ENCODE data around the gene CADPS2. TPM values are rescaled to one million over a fixed set of nuclear protein-coding genes. Genes with fewer than 3 reads are reported as not detected.

The CADPS2 gene
- total and polyA plus RNA-seq, 2 of the 8 experiments (the other 6 are each of a cell fraction or from before 2014, with no cell fraction given), result 8.9 to 22.3 TPM

- Histone ChIP-seq H3K56ac (replicated peaks; ENCODE audit: insufficient read length, low read depth, low read length) (no peak overlapping the region), H2BK5ac (ENCODE audit: low read depth, low read length) (peak overlapping the region; percentile 71; the same call in 1 of the 2 replicates), H3K36me3 (ENCODE audit: control insufficient read depth in 2 of 4, insufficient read depth in 4 of 4, low read length in 3 of 4) (peaks cover 0 to 24% (median 2%) of the 10 kb centered on the region in 4 experiments; a peak in 2 of 8 replicates), H3K27ac (ENCODE audit: low read depth, low read length) (no peak overlapping the region), H2BK15ac (ENCODE audit: low read length) (peak overlapping the region; percentile 48; the same call in 1 of the 2 replicates), H3K79me2 (ENCODE audit: control insufficient read depth in 1 of 2, insufficient read depth in 2 of 2, low read length in 2 of 2) (no peaks in the 10 kb centered on the region), H3K4ac (replicated peaks; ENCODE audit: insufficient read length, low read depth, low read length) (peak overlapping the region; percentile 4), H3K23me2 (ENCODE audit: low read depth, low read length) (peaks cover 18% of the 10 kb centered on the region; the same call in 1 of the 2 replicates), H4K5ac (ENCODE audit: insufficient read length, low read depth, low read length) (no peak overlapping the region), H3K4me3 (ENCODE audit: extremely low read depth in 1 of 4, insufficient read depth in 2 of 4, low read depth in 3 of 4, low read length in 4 of 4) (peak overlapping the region; percentile 66 to 82 (median 76)), H3K4me1 (replicated peaks in 1 of 4; ENCODE audit: control insufficient read depth in 3 of 4, insufficient read depth in 4 of 4, low read length in 3 of 4) (peaks cover 5 to 28% (median 12%) of the 10 kb centered on the region in 4 experiments), H4K8ac (ENCODE audit: extremely low read depth, insufficient read depth, low read length) (no peak overlapping the region), H2AK5ac (ENCODE audit: low read depth, low read length) (no peak overlapping the region), H3K27me3 (replicated peaks in 1 of 4; ENCODE audit: control insufficient read depth in 3 of 4, extremely low read depth in 1 of 4, insufficient read depth in 3 of 4, low read length in 3 of 4) (peaks cover 41 to 62% (median 58%) of the 10 kb centered on the region in 4 experiments), H3K18ac (ENCODE audit: extremely low read depth, low read length) (peak overlapping the region; percentile 72), H2BK120ac (replicated peaks; ENCODE audit: low read depth, low read length) (no peak overlapping the region), H3K9ac (replicated peaks in 1 of 4; ENCODE audit: extremely low read depth in 1 of 4, low read depth in 3 of 4, low read length in 3 of 4) (peak overlapping the region in 3 of 4 experiments; percentile 43 to 60 (median 46); a peak in 5 of 7 replicates), H3K23ac (ENCODE audit: insufficient read length) (no peak overlapping the region), H4K20me1 (replicated peaks in 1 of 2; ENCODE audit: control insufficient read depth in 1 of 2, insufficient read depth in 2 of 2, low read length in 2 of 2) (peaks cover 0 to 3% of the 10 kb centered on the region in 2 experiments), H3K9me3 (ENCODE audit: insufficient read depth in 2 of 2, low read depth in 1 of 2, low read length in 1 of 2) (no peaks in the 10 kb centered on the region), H3K14ac (ENCODE audit: insufficient read length) (no peak overlapping the region), H3K4me2 (ENCODE audit: insufficient read depth in 1 of 2, low read depth in 2 of 2, low read length in 2 of 2) (peak overlapping the region; percentile 85 to 88), H2BK20ac (ENCODE audit: low read length) (no peak overlapping the region), H2BK12ac (ENCODE audit: low read depth, low read length) (peak overlapping the region; percentile 65; the same call in 1 of the 2 replicates), H3K79me1 (ENCODE audit: low read depth, low read length) (no peaks in the 10 kb centered on the region), H2AFZ (ENCODE audit: low read length) (peak overlapping the region; percentile 96), H4K91ac (replicated peaks; ENCODE audit: insufficient read length, low read length) (no peak overlapping the region)
- DNase-seq (ENCODE audit: low read depth in 1 of 2, low spot score in 2 of 2), result no peak
- WGBS, 2 experiments (ENCODE audit: extremely low coverage in 1 of 2, insufficient coverage in 1 of 2, insufficient read length in 1 of 2, insufficient replicate concordance in 2 of 2, low coverage in 1 of 2, low lambda C conversion rate in 2 of 2, missing lambda C conversion rate in 1 of 2), result 6% methylated on average over 32 of the region's 32 CpGs; no CpG with 5 or more reads in 1 of the 2 experiments
- CTCF ChIA-PET (ENCODE audit: partially characterized antibody), result interaction anchor here (1.0 to 3.1 kb wide), 13 partner anchors 12 to 248 kb away, joined by 3 to 15 read pairs (median 5); no protein-coding TSS in a partner anchor
- no peak for FAIRE-seq
- POLR2A ChIA-PET (ENCODE audit: partially characterized antibody), result interaction anchor here (1.0 to 2.6 kb wide), 5 partner anchors 9 to 29 kb away, joined by 3 to 12 read pairs (median 6); no protein-coding TSS in a partner anchor
- TF ChIP-seq KDM5A (IDR thresholded peaks at IDR 0.05; ENCODE audit: low read length) (no peak; the same call in 1 of the 2 replicates), TBP (IDR thresholded peaks at IDR 0.05; ENCODE audit: low read depth, low read length) (peak; percentile 20), JUND (IDR thresholded peaks at IDR 0.05; ENCODE audit: low read length) (no peak), TEAD4 (IDR thresholded peaks at IDR 0.05; ENCODE audit: low read depth, low read length) (no peak), EZH2 (IDR thresholded peaks at IDR 0.05; ENCODE audit: low read depth, low read length, severe bottlenecking) (no peak), CBX8 (IDR thresholded peaks at IDR 0.05; ENCODE audit: borderline replicate concordance, low read depth, low read length) (no peak), GTF2F1 (IDR thresholded peaks at IDR 0.05; ENCODE audit: borderline replicate concordance, low read depth, low read length) (no peak)
- TF ChIP-seq, protein P1, sequence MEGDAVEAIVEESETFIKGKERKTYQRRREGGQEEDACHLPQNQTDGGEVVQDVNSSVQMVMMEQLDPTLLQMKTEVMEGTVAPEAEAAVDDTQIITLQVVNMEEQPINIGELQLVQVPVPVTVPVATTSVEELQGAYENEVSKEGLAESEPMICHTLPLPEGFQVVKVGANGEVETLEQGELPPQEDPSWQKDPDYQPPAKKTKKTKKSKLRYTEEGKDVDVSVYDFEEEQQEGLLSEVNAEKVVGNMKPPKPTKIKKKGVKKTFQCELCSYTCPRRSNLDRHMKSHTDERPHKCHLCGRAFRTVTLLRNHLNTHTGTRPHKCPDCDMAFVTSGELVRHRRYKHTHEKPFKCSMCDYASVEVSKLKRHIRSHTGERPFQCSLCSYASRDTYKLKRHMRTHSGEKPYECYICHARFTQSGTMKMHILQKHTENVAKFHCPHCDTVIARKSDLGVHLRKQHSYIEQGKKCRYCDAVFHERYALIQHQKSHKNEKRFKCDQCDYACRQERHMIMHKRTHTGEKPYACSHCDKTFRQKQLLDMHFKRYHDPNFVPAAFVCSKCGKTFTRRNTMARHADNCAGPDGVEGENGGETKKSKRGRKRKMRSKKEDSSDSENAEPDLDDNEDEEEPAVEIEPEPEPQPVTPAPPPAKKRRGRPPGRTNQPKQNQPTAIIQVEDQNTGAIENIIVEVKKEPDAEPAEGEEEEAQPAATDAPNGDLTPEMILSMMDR (IDR thresholded peaks at IDR 0.05; ENCODE audit: control extremely low read depth in 1 of 3, insufficient read depth in 1 of 3, low read depth in 1 of 3, low read length in 3 of 3), result no peak
- TF ChIP-seq, protein P2, sequence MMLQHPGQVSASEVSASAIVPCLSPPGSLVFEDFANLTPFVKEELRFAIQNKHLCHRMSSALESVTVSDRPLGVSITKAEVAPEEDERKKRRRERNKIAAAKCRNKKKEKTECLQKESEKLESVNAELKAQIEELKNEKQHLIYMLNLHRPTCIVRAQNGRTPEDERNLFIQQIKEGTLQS (IDR thresholded peaks at IDR 0.05; ENCODE audit: insufficient read depth, low read depth, low read length), result no peak
Measured at GRCh38 chr7:122299624-122300210, 586.5 kb downstream of the CADPS2 start.

All from H1 (cell line).